NCI-H1436 treated with DMSO at 0.1 percent for 48 hours (cell line): ENCODE measurements around the gene MSX1.
"Not testable (repeated sequence)": the region's sequence is repeated elsewhere in the genome, so short reads cannot be mapped to it uniquely, and the experiment has no call there.

ENCODE experiments used
- DNase-seq: peaks from one replicate; lab custom pipeline; 2025; lab: John Stamatoyannopoulos, UW

Gene MSX1

DNA sequence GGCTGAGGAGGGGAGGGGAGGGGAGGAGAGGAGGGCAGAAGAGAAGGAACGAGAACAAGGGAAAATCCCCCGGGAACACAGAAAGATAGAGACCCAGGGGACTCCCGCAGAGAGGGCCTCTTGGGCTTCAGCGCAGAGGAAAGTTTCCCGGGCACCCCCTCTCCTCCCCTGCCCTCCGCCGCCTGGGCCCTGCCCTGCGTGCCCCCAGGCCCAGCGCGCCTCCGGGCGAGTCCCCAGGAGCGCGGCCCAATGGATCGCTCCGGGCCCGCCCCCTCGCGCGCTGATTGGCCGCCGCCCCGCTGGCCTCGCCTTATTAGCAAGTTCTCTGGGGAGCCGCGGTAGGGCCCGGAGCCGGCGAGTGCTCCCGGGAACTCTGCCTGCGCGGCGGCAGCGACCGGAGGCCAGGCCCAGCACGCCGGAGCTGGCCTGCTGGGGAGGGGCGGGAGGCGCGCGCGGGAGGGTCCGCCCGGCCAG lies at the start of gene MSX1:
MSX1 (plus strand) TSS at position 341 of the 474 bp plus-strand sequence. CDS start 235 bp downstream, outside the sequence.
- DNase-seq = no peak

GRCh38 chr4:4810092-4810774 lies 49.2 kb upstream of the MSX1 start:
- no peak for DNase-seq

DNA sequence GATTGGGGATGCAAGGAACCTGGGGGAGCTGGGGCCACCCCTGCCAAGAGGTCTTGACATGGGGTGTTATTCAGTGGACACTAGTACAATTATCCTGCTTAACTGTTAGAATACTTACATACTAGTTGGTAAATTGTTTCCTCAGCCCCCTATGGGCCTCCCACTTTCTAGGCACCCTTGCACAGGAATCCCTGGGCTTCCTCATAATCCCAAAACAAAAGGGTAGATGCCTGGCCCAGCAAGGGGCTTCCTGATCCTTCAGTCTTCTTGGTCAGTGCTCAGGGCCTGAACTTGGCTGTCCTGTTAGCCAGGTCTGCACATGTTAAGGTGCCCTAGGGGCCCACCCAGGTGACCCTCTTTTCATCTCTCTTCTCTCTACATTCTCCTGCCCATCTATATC lies 48.7 kb upstream of the MSX1 start:
- DNase-seq = no peak

GRCh38 chr4:4812145-4812794 lies 47.2 kb upstream of the MSX1 start:
- DNase-seq = no peak

DNA sequence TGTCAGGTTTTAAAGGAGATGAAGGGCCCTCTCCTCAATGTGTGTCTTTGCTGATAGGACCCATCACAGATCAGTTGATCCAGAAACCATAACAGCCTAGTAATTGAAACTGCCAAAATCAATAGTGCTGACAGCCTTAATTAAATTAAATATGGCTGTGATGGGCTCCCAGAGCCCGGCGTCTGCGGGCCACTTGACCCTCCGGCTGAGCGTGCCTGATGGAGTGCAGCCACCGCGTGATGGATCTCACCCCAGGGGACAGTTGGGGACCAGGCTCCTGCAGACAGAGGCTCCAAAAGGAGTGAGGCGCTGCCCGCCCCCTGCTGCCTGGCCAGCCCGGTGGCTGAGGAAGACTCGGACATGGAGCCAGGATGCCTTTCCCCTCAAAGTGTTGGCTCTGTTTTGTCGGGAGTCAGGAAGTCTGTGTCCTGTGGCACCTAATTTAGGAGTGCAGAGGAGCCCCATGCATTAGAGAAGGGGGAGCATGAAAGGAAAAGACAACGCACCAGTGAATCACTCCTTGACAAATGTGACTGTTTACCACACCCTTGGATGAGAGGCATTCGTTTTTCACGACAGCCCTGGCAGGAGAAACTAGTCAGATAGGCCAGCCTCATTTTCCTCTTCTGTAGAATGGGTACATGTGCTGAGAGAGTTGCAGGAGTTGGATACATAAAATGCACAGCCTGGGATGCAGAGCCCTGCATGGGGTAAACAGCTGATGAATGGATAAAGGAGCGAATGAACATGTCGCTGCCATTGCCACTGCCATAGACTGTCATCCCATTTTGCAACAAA lies 40.9 kb upstream of the MSX1 start:
- DNase-seq = no peak

DNA sequence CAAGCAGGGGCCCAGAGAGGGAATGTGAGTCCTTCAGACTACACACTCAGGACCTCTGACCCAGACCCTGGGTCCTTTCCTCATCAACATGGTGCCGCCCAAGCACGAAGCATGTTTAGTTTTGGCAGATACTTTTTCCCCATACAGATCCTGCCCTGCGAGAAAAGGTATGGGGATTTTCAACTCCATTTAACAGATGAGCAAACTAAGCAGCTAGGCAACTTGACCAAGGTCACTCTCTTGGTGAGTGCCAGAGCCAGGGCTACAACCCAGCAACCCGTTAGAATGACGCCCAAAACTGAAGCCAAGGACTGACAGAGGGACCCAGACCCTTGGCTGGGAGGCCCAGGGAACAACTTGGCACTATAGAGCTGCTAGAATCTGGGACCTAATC lies 40.3 kb upstream of the MSX1 start:
- no peak for DNase-seq

DNA sequence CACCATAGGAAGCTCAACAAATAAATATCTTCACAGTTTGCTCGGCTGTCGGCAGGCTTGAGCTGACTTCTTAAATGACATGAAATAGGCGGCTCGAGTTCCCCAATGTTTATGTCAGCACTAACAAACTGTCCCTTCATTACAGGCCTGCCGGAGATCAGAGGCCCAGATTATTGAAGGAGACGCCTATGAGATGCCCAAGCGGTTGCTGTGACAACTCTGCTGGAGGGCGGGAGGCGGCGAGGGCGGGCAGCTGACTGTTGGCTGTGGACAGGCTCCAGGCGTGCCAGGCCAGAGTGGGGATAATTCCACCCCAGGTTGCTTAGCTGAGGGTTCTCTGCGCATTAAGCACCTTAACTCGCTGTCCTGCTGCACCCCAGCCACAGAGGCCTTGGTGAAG lies 39.2 kb upstream of the MSX1 start:
- DNase-seq = no peak

DNA sequence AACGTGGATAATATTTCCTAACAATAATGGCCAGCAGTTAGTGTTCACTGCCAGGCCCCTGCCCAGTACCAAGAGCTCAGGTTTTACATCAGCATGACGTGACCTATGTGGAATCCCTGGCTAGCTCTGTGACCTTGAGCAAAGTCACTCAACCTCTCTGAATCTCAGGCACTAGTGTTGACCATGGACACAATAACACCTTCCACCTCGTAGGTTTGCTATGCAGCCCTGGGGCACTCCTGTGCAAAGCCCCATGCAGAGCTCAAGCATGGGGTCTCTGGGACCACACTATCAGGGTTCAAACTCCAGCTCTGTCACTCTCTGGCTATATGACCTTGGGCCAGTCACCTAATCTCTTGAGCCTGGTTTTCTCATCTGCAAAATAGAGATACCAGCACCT lies 38.7 kb upstream of the MSX1 start:
- DNase-seq = no peak

DNA sequence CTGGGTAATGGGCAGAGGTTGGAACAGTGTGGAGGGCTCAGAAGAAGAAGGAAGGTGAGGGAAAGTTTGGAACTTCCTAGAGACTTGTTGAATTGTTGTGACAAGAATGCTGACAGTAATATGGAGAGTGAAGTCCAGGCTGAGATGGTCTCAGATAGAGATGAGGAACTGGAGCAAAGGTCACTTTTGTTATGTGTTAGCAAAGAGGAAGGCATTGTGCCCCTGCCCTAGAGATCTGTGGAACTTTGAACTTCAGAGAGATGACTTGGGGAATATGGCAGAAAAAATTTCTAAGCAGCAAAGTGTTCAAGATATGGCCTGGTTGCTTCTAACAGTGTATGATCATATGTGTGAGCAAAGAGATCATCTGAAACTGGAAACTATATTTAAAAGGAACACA lies 37.9 kb upstream of the MSX1 start:
- DNase-seq = no peak

DNA sequence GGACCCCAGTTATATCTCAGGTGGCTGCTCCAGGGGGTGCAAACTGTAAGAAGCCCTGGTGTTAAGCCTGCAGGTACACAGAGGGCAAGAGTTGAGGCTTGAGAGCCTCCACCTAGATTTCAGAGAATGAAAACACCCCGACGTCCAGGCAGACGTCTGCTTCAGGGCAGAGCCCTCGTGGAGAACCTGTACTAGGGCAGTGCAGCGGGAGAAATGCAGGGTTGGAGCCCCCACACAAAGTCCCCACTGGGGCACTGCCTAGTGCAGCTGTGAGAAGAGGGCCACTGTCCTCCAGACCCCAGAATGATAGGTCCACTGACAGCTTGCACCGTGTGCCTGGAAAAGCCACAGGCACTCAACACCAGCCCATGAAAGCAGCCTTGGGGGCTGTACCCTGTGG lies 37.2 kb upstream of the MSX1 start:
- not testable (repeated sequence) for DNase-seq

DNA sequence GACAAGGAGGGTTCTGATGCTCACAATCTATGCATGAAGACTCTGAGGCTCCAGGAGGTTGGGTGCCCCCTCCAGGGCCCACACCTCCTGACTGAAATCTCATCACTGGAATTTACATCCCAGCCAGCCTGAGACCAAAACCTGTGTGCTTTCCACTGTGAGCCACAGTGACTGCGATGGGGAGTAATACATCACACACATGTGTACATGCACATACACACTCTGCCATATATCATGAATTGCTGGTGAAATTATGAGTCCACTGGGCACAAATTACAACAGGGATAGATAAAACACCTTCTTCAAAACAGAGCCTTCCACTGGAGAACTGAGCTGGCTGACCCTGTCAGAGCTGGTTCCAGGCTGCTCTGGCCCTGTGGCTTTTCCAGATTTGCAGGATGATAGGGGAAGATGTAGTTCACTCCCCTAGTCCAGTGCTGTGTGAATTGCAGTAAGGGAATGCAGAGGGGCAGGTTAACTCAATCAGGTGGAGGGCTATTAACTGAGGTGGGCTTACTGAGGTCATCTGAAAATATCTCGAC lies 35.8 kb upstream of the MSX1 start:
- DNase-seq = no peak

- no peak for DNase-seq
Measured at GRCh38 chr4:4824232-4824631, 35.2 kb upstream of the MSX1 start.

- no peak for DNase-seq
Measured at GRCh38 chr4:4825431-4825830, 34.0 kb upstream of the MSX1 start.

- DNase-seq = no peak
Measured at GRCh38 chr4:4829837-4830236, 29.6 kb upstream of the MSX1 start.

GRCh38 chr4:4831266-4831665 lies 28.2 kb upstream of the MSX1 start:
- DNase-seq = no peak

GRCh38 chr4:4831825-4832224 lies 27.6 kb upstream of the MSX1 start:
- no peak for DNase-seq

GRCh38 chr4:4836044-4836443 lies 23.4 kb upstream of the MSX1 start:
- DNase-seq = no peak

GRCh38 chr4:4837316-4837715 lies 22.1 kb upstream of the MSX1 start:
- DNase-seq = no peak

- DNase-seq = no peak
Measured at GRCh38 chr4:4838051-4838935, 21.2 kb upstream of the MSX1 start.

GRCh38 chr4:4838936-4839810 lies 20.3 kb upstream of the MSX1 start:
- DNase-seq = no peak

GRCh38 chr4:4840351-4840750 lies 19.1 kb upstream of the MSX1 start:
- DNase-seq = no peak
